ENCODE results near the gene MIOS.

- TF ChIP-seq CTCF (IDR thresholded peaks at IDR 0.05; ENCODE audit: low read length): no peak
- no peak for TF ChIP-seq EZH2 (IDR thresholded peaks at IDR 0.05; ENCODE audit: borderline replicate concordance, low read length)
Observed at GRCh38 chr7:7524121-7524520, 42.6 kb upstream of the MIOS start.
